ENCODE results near the gene CYLD.

The CYLD gene

GRCh38 chr16:50761267-50761666 is 19.4 kb downstream of the CYLD start:
- Histone ChIP-seq H3K36me3 (ENCODE audit: insufficient read depth, low read length) (peaks cover 7% of the 10 kb centered on the region), H3K9me3 (ENCODE audit: low read length) (peaks cover 4% of the 10 kb centered on the region), H3K27me3 (ENCODE audit: insufficient read depth, low read length) (no peaks in the 10 kb centered on the region), H3K4me1 (ENCODE audit: insufficient read depth, low read length) (peaks cover 4% of the 10 kb centered on the region), H2AFZ (ENCODE audit: low read depth, low read length) (no peak overlapping the region), H3K4me3 (ENCODE audit: low read length) (no peak overlapping the region)

- Histone ChIP-seq H2AFZ (ENCODE audit: low read depth, low read length) (no peak overlapping the region), H3K4me3 (ENCODE audit: low read length) (no peak overlapping the region), H3K27me3 (ENCODE audit: insufficient read depth, low read length) (no peaks in the 10 kb centered on the region), H3K4me1 (ENCODE audit: insufficient read depth, low read length) (no peaks in the 10 kb centered on the region), H3K36me3 (ENCODE audit: insufficient read depth, low read length) (peaks cover 7% of the 10 kb centered on the region), H3K9me3 (ENCODE audit: low read length) (peaks cover 10% of the 10 kb centered on the region)
Measured at GRCh38 chr16:50762241-50762640, 20.4 kb downstream of the CYLD start.

DNA sequence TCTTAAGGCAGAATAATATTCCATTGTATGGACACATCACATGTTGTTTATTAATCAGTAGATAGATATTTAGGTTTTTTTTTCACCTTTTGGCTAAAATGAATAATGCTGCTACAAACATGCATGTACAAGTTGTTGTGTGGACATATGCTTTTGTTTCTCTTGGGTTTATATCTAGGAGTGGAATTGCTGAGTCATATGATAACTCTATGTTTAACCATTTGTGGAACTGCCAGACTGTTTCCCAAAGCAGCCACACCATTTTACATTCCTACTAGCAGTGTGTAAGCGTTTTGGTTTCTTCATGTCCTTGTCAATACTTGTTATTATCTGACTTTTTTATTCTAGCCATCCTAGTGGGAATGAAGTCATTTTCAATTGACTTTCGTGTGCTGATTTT is 21.3 kb downstream of the CYLD start:
- Histone ChIP-seq H2AFZ (ENCODE audit: low read depth, low read length) (no peak overlapping the region), H3K36me3 (ENCODE audit: insufficient read depth, low read length) (peaks cover 4% of the 10 kb centered on the region), H3K9me3 (ENCODE audit: low read length) (peaks cover 11% of the 10 kb centered on the region), H3K4me1 (ENCODE audit: insufficient read depth, low read length) (no peaks in the 10 kb centered on the region), H3K27me3 (ENCODE audit: insufficient read depth, low read length) (no peaks in the 10 kb centered on the region), H3K4me3 (ENCODE audit: low read length) (no peak overlapping the region)

DNA sequence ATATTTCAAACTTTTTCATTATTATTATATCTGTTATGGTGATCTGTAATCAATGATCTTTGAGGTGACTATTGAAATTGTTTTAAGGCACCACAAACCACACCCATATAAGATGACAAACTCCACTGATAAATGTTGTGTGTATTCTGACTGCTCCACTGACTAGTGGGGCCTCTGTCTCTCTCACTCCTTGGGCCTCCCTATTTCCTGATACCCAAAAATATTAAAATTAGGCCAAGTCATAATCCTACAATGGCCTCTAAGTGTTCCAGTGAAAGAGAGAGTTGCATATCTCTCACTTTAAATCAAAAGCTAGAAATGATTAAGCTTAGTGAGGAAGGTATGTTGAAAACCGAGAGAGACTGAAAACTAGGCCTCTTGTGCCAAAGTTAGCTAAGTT is 23.4 kb downstream of the CYLD start:
- Histone ChIP-seq H3K4me1 (ENCODE audit: insufficient read depth, low read length) (no peaks in the 10 kb centered on the region), H2AFZ (ENCODE audit: low read depth, low read length) (no peak overlapping the region), H3K9me3 (ENCODE audit: low read length) (peaks cover 13% of the 10 kb centered on the region), H3K27me3 (ENCODE audit: insufficient read depth, low read length) (no peaks in the 10 kb centered on the region), H3K4me3 (ENCODE audit: low read length) (no peak overlapping the region), H3K36me3 (ENCODE audit: insufficient read depth, low read length) (no peaks in the 10 kb centered on the region)

GRCh38 chr16:50765861-50766260 is 24.0 kb downstream of the CYLD start:
- H3K27me3 ChIP-seq (ENCODE audit: insufficient read depth, low read length): no peaks in the 10 kb centered on the region
- no peak overlapping the region for H2AFZ ChIP-seq (ENCODE audit: low read depth, low read length)
- peaks cover 13% of the 10 kb centered on the region for H3K9me3 ChIP-seq (ENCODE audit: low read length)
- no peaks in the 10 kb centered on the region for H3K36me3 ChIP-seq (ENCODE audit: insufficient read depth, low read length)
- H3K4me1 ChIP-seq (ENCODE audit: insufficient read depth, low read length): no peaks in the 10 kb centered on the region
- H3K4me3 ChIP-seq (ENCODE audit: low read length): no peak overlapping the region

GRCh38 chr16:50767197-50767596 is 25.3 kb downstream of the CYLD start:
- H3K4me1 ChIP-seq (ENCODE audit: insufficient read depth, low read length): peaks cover 3% of the 10 kb centered on the region
- H3K9me3 ChIP-seq (ENCODE audit: low read length): peaks cover 13% of the 10 kb centered on the region
- no peaks in the 10 kb centered on the region for H3K27me3 ChIP-seq (ENCODE audit: insufficient read depth, low read length)
- no peak overlapping the region for H2AFZ ChIP-seq (ENCODE audit: low read depth, low read length)
- no peaks in the 10 kb centered on the region for H3K36me3 ChIP-seq (ENCODE audit: insufficient read depth, low read length)
- H3K4me3 ChIP-seq (ENCODE audit: low read length): no peak overlapping the region

GRCh38 chr16:50771366-50771765 is 29.5 kb downstream of the CYLD start:
- Histone ChIP-seq H3K4me3 (ENCODE audit: low read length) (no peak overlapping the region), H3K36me3 (ENCODE audit: insufficient read depth, low read length) (no peaks in the 10 kb centered on the region), H2AFZ (ENCODE audit: low read depth, low read length) (no peak overlapping the region), H3K4me1 (ENCODE audit: insufficient read depth, low read length) (peaks cover 5% of the 10 kb centered on the region), H3K27me3 (ENCODE audit: insufficient read depth, low read length) (no peaks in the 10 kb centered on the region), H3K9me3 (ENCODE audit: low read length) (peaks cover 8% of the 10 kb centered on the region)

- no peaks in the 10 kb centered on the region for H3K36me3 ChIP-seq (ENCODE audit: insufficient read depth, low read length)
Measured at GRCh38 chr16:50774405-50774804, 32.5 kb downstream of the CYLD start.

GRCh38 chr16:50774960-50775359 is 33.1 kb downstream of the CYLD start:
- Histone ChIP-seq H3K4me3 (ENCODE audit: low read length) (no peak overlapping the region), H3K27me3 (ENCODE audit: insufficient read depth, low read length) (no peaks in the 10 kb centered on the region), H2AFZ (ENCODE audit: low read depth, low read length) (no peak overlapping the region), H3K9me3 (ENCODE audit: low read length) (peaks cover 2% of the 10 kb centered on the region), H3K4me1 (ENCODE audit: insufficient read depth, low read length) (peaks cover 5% of the 10 kb centered on the region), H3K36me3 (ENCODE audit: insufficient read depth, low read length) (peaks cover 5% of the 10 kb centered on the region)

More at GRCh38 chr16:50774405-50774804, 32.5 kb downstream of the CYLD start:
- Histone ChIP-seq H3K4me1 (ENCODE audit: insufficient read depth, low read length) (peaks cover 5% of the 10 kb centered on the region), H2AFZ (ENCODE audit: low read depth, low read length) (no peak overlapping the region), H3K27me3 (ENCODE audit: insufficient read depth, low read length) (no peaks in the 10 kb centered on the region), H3K9me3 (ENCODE audit: low read length) (peaks cover 2% of the 10 kb centered on the region), H3K4me3 (ENCODE audit: low read length) (no peak overlapping the region)

GRCh38 chr16:50776037-50776436 is 34.2 kb downstream of the CYLD start:
- no peaks in the 10 kb centered on the region for H3K27me3 ChIP-seq (ENCODE audit: insufficient read depth, low read length)
- H3K9me3 ChIP-seq (ENCODE audit: low read length): peaks cover 2% of the 10 kb centered on the region
- H3K4me3 ChIP-seq (ENCODE audit: low read length): no peak overlapping the region

DNA sequence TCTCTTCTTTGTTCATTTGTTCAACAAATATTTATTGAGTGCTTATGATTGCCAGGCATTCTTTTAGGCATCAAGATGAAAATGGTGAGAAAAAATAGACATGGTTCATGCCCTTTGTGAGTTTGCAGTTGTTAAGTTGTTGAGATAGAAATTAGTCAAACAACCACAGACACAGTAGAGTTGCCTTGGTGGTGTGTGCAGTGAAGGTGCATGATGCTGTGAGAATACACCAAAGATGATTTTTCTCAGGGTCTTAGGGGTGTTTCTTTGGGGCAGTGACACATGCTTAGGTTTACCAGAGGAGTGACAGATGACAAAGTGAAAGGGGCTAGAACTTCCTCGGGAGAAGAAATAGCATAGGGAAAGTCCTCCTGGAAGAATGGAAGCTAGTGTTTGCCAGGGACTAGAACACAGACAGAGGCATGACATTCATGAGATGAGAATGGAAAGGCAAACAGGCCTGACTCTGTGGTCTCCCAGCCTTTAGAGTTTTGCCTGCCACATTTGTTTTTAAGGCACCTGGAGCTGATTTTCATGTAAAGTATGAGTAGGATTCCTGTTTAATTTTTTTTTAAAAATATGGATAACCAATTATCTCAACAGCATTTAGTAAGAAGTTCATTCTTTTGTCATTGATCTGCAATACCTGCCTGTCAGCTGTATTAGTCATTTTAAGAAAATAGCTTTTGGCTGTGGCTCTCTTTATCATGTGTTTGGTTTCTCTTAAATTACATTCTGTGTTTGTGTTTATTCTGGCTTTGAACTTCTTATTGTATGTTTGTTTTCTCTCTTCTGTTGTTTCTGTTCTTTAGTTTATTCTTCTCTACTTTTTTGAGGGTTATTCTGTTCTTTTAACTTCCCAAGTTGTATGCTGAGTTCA is 36.6 kb downstream of the CYLD start:
- H2AFZ ChIP-seq (ENCODE audit: low read depth, low read length): no peak overlapping the region
- peaks cover 10% of the 10 kb centered on the region for H3K36me3 ChIP-seq (ENCODE audit: insufficient read depth, low read length)
- peaks cover 2% of the 10 kb centered on the region for H3K9me3 ChIP-seq (ENCODE audit: low read length)
- no peaks in the 10 kb centered on the region for H3K4me1 ChIP-seq (ENCODE audit: insufficient read depth, low read length)
- H3K4me3 ChIP-seq (ENCODE audit: low read length): no peak overlapping the region
- no peaks in the 10 kb centered on the region for H3K27me3 ChIP-seq (ENCODE audit: insufficient read depth, low read length)

More at GRCh38 chr16:50776037-50776436, 34.2 kb downstream of the CYLD start:
- Histone ChIP-seq H2AFZ (ENCODE audit: low read depth, low read length) (no peak overlapping the region), H3K4me1 (ENCODE audit: insufficient read depth, low read length) (peaks cover 5% of the 10 kb centered on the region), H3K36me3 (ENCODE audit: insufficient read depth, low read length) (peaks cover 7% of the 10 kb centered on the region)

DNA sequence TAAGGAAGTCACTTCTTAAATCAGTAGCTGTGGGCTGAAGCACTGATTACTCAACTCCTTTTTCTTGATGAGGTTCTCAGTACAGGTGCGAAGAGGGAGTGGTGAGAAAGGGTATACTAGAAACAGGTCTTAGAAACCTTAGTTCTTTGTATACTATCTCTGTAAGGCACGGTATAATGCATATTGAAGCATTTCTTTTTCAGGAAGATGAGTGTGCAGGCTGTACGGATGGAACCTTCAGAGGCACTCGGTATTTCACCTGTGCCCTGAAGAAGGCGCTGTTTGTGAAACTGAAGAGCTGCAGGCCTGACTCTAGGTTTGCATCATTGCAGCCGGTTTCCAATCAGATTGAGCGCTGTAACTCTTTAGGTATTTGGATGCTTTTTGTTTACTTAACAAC is 39.2 kb downstream of the CYLD start:
- no peaks in the 10 kb centered on the region for H3K27me3 ChIP-seq (ENCODE audit: insufficient read depth, low read length)

GRCh38 chr16:50781518-50781917 is 39.6 kb downstream of the CYLD start:
- Histone ChIP-seq H3K36me3 (ENCODE audit: insufficient read depth, low read length) (peaks cover 12% of the 10 kb centered on the region), H2AFZ (ENCODE audit: low read depth, low read length) (no peak overlapping the region), H3K4me3 (ENCODE audit: low read length) (no peak overlapping the region), H3K27me3 (ENCODE audit: insufficient read depth, low read length) (no peaks in the 10 kb centered on the region), H3K4me1 (ENCODE audit: insufficient read depth, low read length) (no peaks in the 10 kb centered on the region), H3K9me3 (ENCODE audit: low read length) (peaks cover 2% of the 10 kb centered on the region)

More for the DNA sequence above, 39.2 kb downstream of the CYLD start:
- no peak overlapping the region for H3K4me3 ChIP-seq (ENCODE audit: low read length)
- H2AFZ ChIP-seq (ENCODE audit: low read depth, low read length): no peak overlapping the region
- peaks cover 12% of the 10 kb centered on the region for H3K36me3 ChIP-seq (ENCODE audit: insufficient read depth, low read length)
- no peaks in the 10 kb centered on the region for H3K4me1 ChIP-seq (ENCODE audit: insufficient read depth, low read length)
- peaks cover 2% of the 10 kb centered on the region for H3K9me3 ChIP-seq (ENCODE audit: low read length)

All from neuron (in vitro differentiated cells).